ENCODE data around the gene MYOG. TPM values are rescaled to one million over a fixed set of nuclear protein-coding genes. Genes with fewer than 3 reads are reported as not detected.
A peak's percentile ranks its signal among the peaks of the same experiment; 100 is the strongest.

MYOG gene
- total RNA-seq, 2 donors from 2014 or later: not detected

- DNase-seq (ENCODE audit: low spot score) (no peak), ATAC-seq (no peak)
- H3K27me3 Mint-ChIP-seq: peaks cover 34 to 49% of the 10 kb centered on the region in 2 donors
- no peak overlapping the region for H3K4me3 Mint-ChIP-seq
- peaks cover 14% of the 10 kb centered on the region for H3K9me3 Mint-ChIP-seq
- H3K36me3 Mint-ChIP-seq: peaks cover 15% of the 10 kb centered on the region
- H3K27ac Mint-ChIP-seq: no peak overlapping the region
- no peaks in the 10 kb centered on the region for H3K4me1 Mint-ChIP-seq (ENCODE audit: low read depth in 2 of 2)
These were observed 4.8 kb upstream of the MYOG start for GRCh38 chr1:203090421-203091198.

- Mint-ChIP-seq H3K36me3 (peaks cover 5% of the 10 kb centered on the region), H3K4me1 (ENCODE audit: low read depth in 2 of 2) (no peaks in the 10 kb centered on the region), H3K27me3 (peaks cover 26 to 39% of the 10 kb centered on the region in 2 donors), H3K9me3 (peaks cover 4% of the 10 kb centered on the region), H3K27ac (no peak overlapping the region), H3K4me3 (no peak overlapping the region)
- no peak for ATAC-seq
- peak; percentile 22 for DNase-seq (ENCODE audit: low spot score)
These were observed 3.8 kb upstream of the MYOG start for GRCh38 chr1:203089651-203090045.

- DNase-seq (ENCODE audit: low spot score) (peak; percentile 26), ATAC-seq (no peak)
- H3K36me3 Mint-ChIP-seq: peaks cover under 1% of the 10 kb centered on the region
- H3K9me3 Mint-ChIP-seq: no peaks in the 10 kb centered on the region
- no peak overlapping the region for H3K4me3 Mint-ChIP-seq
- H3K27ac Mint-ChIP-seq: no peak overlapping the region
- peaks cover 22 to 34% of the 10 kb centered on the region in 2 donors for H3K27me3 Mint-ChIP-seq
- H3K4me1 Mint-ChIP-seq (ENCODE audit: low read depth in 2 of 2): no peaks in the 10 kb centered on the region
These were observed 3.3 kb upstream of the MYOG start for GRCh38 chr1:203089001-203089650.

GRCh38 chr1:203088441-203088840 is 2.6 kb upstream of the MYOG start:
- DNase-seq (ENCODE audit: low spot score) (peak; percentile 25), ATAC-seq (no peak)
- peaks cover 0 to 3% of the 10 kb centered on the region in 2 donors for H3K4me1 Mint-ChIP-seq (ENCODE audit: low read depth in 2 of 2)
- no peak overlapping the region for H3K27ac Mint-ChIP-seq
- H3K9me3 Mint-ChIP-seq: no peaks in the 10 kb centered on the region
- no peaks in the 10 kb centered on the region for H3K36me3 Mint-ChIP-seq
- no peak overlapping the region for H3K4me3 Mint-ChIP-seq
- peaks cover 22 to 33% of the 10 kb centered on the region in 2 donors for H3K27me3 Mint-ChIP-seq

- Mint-ChIP-seq H3K27ac (no peak overlapping the region), H3K36me3 (no peaks in the 10 kb centered on the region), H3K4me3 (no peak overlapping the region), H3K4me1 (ENCODE audit: low read depth in 2 of 2) (peaks cover 0 to 3% of the 10 kb centered on the region in 2 donors), H3K9me3 (no peaks in the 10 kb centered on the region), H3K27me3 (peaks cover 19 to 20% of the 10 kb centered on the region in 2 donors)
- ATAC-seq: no peak
- DNase-seq (ENCODE audit: low spot score): peak; percentile 46
These were observed 1.4 kb upstream of the MYOG start for GRCh38 chr1:203086992-203087763.

GRCh38 chr1:203084588-203085527 is 954 bp downstream of the MYOG start:
- ATAC-seq: peak in 1 of 2 donors; percentile 24
- H3K27ac Mint-ChIP-seq: no peak overlapping the region
- peaks cover 15 to 20% of the 10 kb centered on the region in 2 donors for H3K27me3 Mint-ChIP-seq
- H3K9me3 Mint-ChIP-seq: no peaks in the 10 kb centered on the region
- no peaks in the 10 kb centered on the region for H3K36me3 Mint-ChIP-seq
- peaks cover 0 to 3% of the 10 kb centered on the region in 2 donors for H3K4me1 Mint-ChIP-seq (ENCODE audit: low read depth in 2 of 2)
- peak; percentile 60 for DNase-seq (ENCODE audit: low spot score)
- H3K4me3 Mint-ChIP-seq: no peak overlapping the region

- DNase-seq (ENCODE audit: low spot score) (peak; percentile 26), ATAC-seq (no peak)
- no peak overlapping the region for H3K27ac Mint-ChIP-seq
- H3K27me3 Mint-ChIP-seq: peaks cover 19 to 31% of the 10 kb centered on the region in 2 donors
- H3K36me3 Mint-ChIP-seq: no peaks in the 10 kb centered on the region
- H3K4me1 Mint-ChIP-seq (ENCODE audit: low read depth in 2 of 2): peaks cover 0 to 3% of the 10 kb centered on the region in 2 donors
- no peak overlapping the region for H3K4me3 Mint-ChIP-seq
- no peaks in the 10 kb centered on the region for H3K9me3 Mint-ChIP-seq
These were observed 2.3 kb downstream of the MYOG start for GRCh38 chr1:203083463-203083921.

GRCh38 chr1:203082571-203083462 is 3.0 kb downstream of the MYOG start:
- H3K4me1 Mint-ChIP-seq (ENCODE audit: low read depth in 2 of 2): peaks cover 0 to 3% of the 10 kb centered on the region in 2 donors
- no peaks in the 10 kb centered on the region for H3K36me3 Mint-ChIP-seq
- no peak overlapping the region for H3K27ac Mint-ChIP-seq
- H3K4me3 Mint-ChIP-seq: no peak overlapping the region
- ATAC-seq: no peak
- H3K27me3 Mint-ChIP-seq: peaks cover 19 to 31% of the 10 kb centered on the region in 2 donors
- no peaks in the 10 kb centered on the region for H3K9me3 Mint-ChIP-seq
- DNase-seq (ENCODE audit: low spot score): peak; percentile 8

- no peak overlapping the region for H3K4me3 Mint-ChIP-seq
- peaks cover 19 to 26% of the 10 kb centered on the region in 2 donors for H3K27me3 Mint-ChIP-seq
- ATAC-seq (no peak), DNase-seq (ENCODE audit: low spot score) (no peak)
- H3K36me3 Mint-ChIP-seq: no peaks in the 10 kb centered on the region
- H3K27ac Mint-ChIP-seq: no peak overlapping the region
- no peaks in the 10 kb centered on the region for H3K9me3 Mint-ChIP-seq
- peaks cover 0 to 3% of the 10 kb centered on the region in 2 donors for H3K4me1 Mint-ChIP-seq (ENCODE audit: low read depth in 2 of 2)
These were observed 3.6 kb downstream of the MYOG start for GRCh38 chr1:203082231-203082505.

- ATAC-seq: no peak
- no peak overlapping the region for H3K27ac Mint-ChIP-seq
These were observed 4.2 kb downstream of the MYOG start for GRCh38 chr1:203081465-203082230.

GRCh38 chr1:203080456-203080855 is 5.4 kb downstream of the MYOG start:
- DNase-seq (ENCODE audit: low spot score): peak; percentile 38
- no peak overlapping the region for H3K27ac Mint-ChIP-seq
- peaks cover 6 to 8% of the 10 kb centered on the region in 2 donors for H3K4me1 Mint-ChIP-seq (ENCODE audit: low read depth in 2 of 2)
- no peak for ATAC-seq
- no peaks in the 10 kb centered on the region for H3K36me3 Mint-ChIP-seq
- peaks cover 24 to 34% of the 10 kb centered on the region in 2 donors for H3K27me3 Mint-ChIP-seq
- no peak overlapping the region for H3K4me3 Mint-ChIP-seq
- H3K9me3 Mint-ChIP-seq: no peaks in the 10 kb centered on the region

More at GRCh38 chr1:203081465-203082230, 4.2 kb downstream of the MYOG start:
- Mint-ChIP-seq H3K36me3 (no peaks in the 10 kb centered on the region), H3K4me1 (ENCODE audit: low read depth in 2 of 2) (peaks cover 0 to 3% of the 10 kb centered on the region in 2 donors), H3K27me3 (peaks cover 19 to 26% of the 10 kb centered on the region in 2 donors), H3K9me3 (no peaks in the 10 kb centered on the region), H3K4me3 (no peak overlapping the region)
- peak; percentile 28 for DNase-seq (ENCODE audit: low spot score)

- ATAC-seq: no peak
- DNase-seq (ENCODE audit: low spot score): peak; percentile 47
- H3K4me1 Mint-ChIP-seq (ENCODE audit: low read depth in 2 of 2): peaks cover 5 to 6% of the 10 kb centered on the region in 2 donors
- H3K27me3 Mint-ChIP-seq: peaks cover 35 to 42% of the 10 kb centered on the region in 2 donors
- H3K4me3 Mint-ChIP-seq: no peak overlapping the region
- no peak overlapping the region for H3K27ac Mint-ChIP-seq
- no peaks in the 10 kb centered on the region for H3K36me3 Mint-ChIP-seq
- no peaks in the 10 kb centered on the region for H3K9me3 Mint-ChIP-seq
These were observed 7.3 kb downstream of the MYOG start for GRCh38 chr1:203078478-203078877.
